SU-DHL-6 (cell line): ENCODE data around the gene CCL17.

Experiments
- CTCF ChIP-seq: fragments of 200-600 bp; sonication (generic); IDR thresholded peaks from one replicate; pipeline ENCODE4 v1.5.1; 2017; ENCODE audit warnings: antibody characterized with exemption, mild to moderate bottlenecking, low read length, moderate library complexity; ENCODE audit not compliant: insufficient read depth, poor library complexity, severe bottlenecking
- EZH2phosphoT487 ChIP-seq: fragments of 200-600 bp; sonication (generic), shearing (Covaris generic); conservative IDR thresholded peaks from 2 replicates; pipeline ENCODE4 v1.6.1; 2018; ENCODE audit warnings: mild to moderate bottlenecking, antibody characterized with exemption, low read length, moderate library complexity, mixed read lengths

GRCh38 chr16:57444711-57445110 is 40.1 kb downstream of the CCL17 start:
- no peak for TF ChIP-seq CTCF
- TF ChIP-seq EZH2phosphoT487, result no peak
